SH-SY5Y (cell line): ENCODE results near the gene FAM200C.

Source experiments
- GATA2 ChIP-seq: IDR thresholded peaks from 2 replicates; pipeline ENCODE4 v1.6.1; 2011; ENCODE audit warnings: mild to moderate bottlenecking, low read depth, low read length
- GATA3 ChIP-seq: IDR thresholded peaks from 2 replicates; pipeline ENCODE4 v1.6.1; 2011; ENCODE audit warnings: low read depth, mild to moderate bottlenecking, low read length, moderate library complexity

Gene FAM200C

GRCh38 chr5:160399402-160400353 is at the start of gene FAM200C:
Gene FAM200C (minus strand): TSS chr5:160400054. CDS start chr5:160395490, 4,564 bp downstream.
- TF ChIP-seq GATA2 (peak; percentile 74), GATA3 (no peak)

- TF ChIP-seq GATA2: no peak
- no peak for TF ChIP-seq GATA3
These were observed 49.6 kb upstream of the FAM200C start for GRCh38 chr5:160449458-160449857.

- no peak for TF ChIP-seq GATA2
- no peak for TF ChIP-seq GATA3
These were observed 49.0 kb upstream of the FAM200C start for GRCh38 chr5:160448886-160449285.

GRCh38 chr5:160445751-160446150 is 45.9 kb upstream of the FAM200C start:
- no peak for TF ChIP-seq GATA2
- TF ChIP-seq GATA3: no peak

GRCh38 chr5:160445132-160445531 is 45.3 kb upstream of the FAM200C start:
- TF ChIP-seq GATA3 (no peak), GATA2 (no peak)

GRCh38 chr5:160444407-160444806 is 44.6 kb upstream of the FAM200C start:
- TF ChIP-seq GATA3 (no peak), GATA2 (no peak)

- TF ChIP-seq GATA2 (no peak), GATA3 (no peak)
These were observed 43.1 kb upstream of the FAM200C start for GRCh38 chr5:160442824-160443431.

- TF ChIP-seq GATA2 (no peak), GATA3 (no peak)
These were observed 41.5 kb upstream of the FAM200C start for GRCh38 chr5:160441311-160441781.

GRCh38 chr5:160439205-160439600 is 39.3 kb upstream of the FAM200C start:
- TF ChIP-seq GATA3: no peak
- TF ChIP-seq GATA2: no peak

- TF ChIP-seq GATA3 (no peak), GATA2 (no peak)
These were observed 38.7 kb upstream of the FAM200C start for GRCh38 chr5:160438316-160439204.

GRCh38 chr5:160437271-160437670 is 37.4 kb upstream of the FAM200C start:
- no peak for TF ChIP-seq GATA2
- TF ChIP-seq GATA3: no peak

GRCh38 chr5:160436017-160436416 is 36.2 kb upstream of the FAM200C start:
- TF ChIP-seq GATA2 (no peak), GATA3 (no peak)

- TF ChIP-seq GATA3 (no peak), GATA2 (no peak)
These were observed 35.7 kb upstream of the FAM200C start for GRCh38 chr5:160435532-160435931.
